ENCODE results near the gene PLPP4. TPM values are rescaled to one million over a fixed set of nuclear protein-coding genes. Genes with fewer than 3 reads are reported as not detected.

PLPP4 gene
- total and polyA plus RNA-seq, 10 donors = not detected

DNA sequence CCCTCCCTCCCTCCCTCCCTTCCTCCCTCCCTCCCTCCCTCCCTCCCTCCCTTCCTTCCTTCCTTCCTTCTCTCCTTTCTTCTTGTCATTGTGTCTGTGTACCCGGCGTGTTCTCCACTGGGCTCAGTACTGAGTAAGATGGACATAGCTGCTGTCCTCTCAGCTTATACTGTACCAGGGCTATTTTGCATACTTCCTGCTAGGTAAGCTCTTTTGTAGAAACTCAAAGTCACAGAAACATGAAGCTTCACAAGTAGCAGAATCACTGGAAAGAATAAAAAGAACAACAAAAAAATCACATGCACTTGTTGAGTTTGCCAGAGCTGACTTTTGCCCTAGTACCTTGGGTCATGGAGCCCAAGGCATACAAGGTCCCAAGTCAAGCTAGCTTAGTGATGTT is 125.7 kb downstream of the PLPP4 start:
- TF ChIP-seq POLR2A (IDR thresholded peaks at IDR 0.05) (no peak), POLR2AphosphoS5 (IDR thresholded peaks at IDR 0.05) (no peak)
- TF ChIP-seq, protein P1, sequence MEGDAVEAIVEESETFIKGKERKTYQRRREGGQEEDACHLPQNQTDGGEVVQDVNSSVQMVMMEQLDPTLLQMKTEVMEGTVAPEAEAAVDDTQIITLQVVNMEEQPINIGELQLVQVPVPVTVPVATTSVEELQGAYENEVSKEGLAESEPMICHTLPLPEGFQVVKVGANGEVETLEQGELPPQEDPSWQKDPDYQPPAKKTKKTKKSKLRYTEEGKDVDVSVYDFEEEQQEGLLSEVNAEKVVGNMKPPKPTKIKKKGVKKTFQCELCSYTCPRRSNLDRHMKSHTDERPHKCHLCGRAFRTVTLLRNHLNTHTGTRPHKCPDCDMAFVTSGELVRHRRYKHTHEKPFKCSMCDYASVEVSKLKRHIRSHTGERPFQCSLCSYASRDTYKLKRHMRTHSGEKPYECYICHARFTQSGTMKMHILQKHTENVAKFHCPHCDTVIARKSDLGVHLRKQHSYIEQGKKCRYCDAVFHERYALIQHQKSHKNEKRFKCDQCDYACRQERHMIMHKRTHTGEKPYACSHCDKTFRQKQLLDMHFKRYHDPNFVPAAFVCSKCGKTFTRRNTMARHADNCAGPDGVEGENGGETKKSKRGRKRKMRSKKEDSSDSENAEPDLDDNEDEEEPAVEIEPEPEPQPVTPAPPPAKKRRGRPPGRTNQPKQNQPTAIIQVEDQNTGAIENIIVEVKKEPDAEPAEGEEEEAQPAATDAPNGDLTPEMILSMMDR (IDR thresholded peaks at IDR 0.05 in 8 of 11, conservative IDR thresholded peaks at IDR 0.05 in 3 of 11) = no peak
- no peak for DNase-seq
- Histone ChIP-seq H3K27me3 (replicated peaks in 1 of 7) (no peaks in the 10 kb centered on the region), H3K4me1 (no peaks in the 10 kb centered on the region), H3K4me3 (no peak overlapping the region), H3K9me3 (no peaks in the 10 kb centered on the region), H3K36me3 (no peaks in the 10 kb centered on the region), H3K27ac (no peak overlapping the region)
- intact Hi-C loops (cut with DNase I; ENCODE audit: low total_unique reads) = no loop called here
- 11 to 68% (median 34%) methylated on average over 2 of the region's 2 CpGs for WGBS, 5 donors

DNA sequence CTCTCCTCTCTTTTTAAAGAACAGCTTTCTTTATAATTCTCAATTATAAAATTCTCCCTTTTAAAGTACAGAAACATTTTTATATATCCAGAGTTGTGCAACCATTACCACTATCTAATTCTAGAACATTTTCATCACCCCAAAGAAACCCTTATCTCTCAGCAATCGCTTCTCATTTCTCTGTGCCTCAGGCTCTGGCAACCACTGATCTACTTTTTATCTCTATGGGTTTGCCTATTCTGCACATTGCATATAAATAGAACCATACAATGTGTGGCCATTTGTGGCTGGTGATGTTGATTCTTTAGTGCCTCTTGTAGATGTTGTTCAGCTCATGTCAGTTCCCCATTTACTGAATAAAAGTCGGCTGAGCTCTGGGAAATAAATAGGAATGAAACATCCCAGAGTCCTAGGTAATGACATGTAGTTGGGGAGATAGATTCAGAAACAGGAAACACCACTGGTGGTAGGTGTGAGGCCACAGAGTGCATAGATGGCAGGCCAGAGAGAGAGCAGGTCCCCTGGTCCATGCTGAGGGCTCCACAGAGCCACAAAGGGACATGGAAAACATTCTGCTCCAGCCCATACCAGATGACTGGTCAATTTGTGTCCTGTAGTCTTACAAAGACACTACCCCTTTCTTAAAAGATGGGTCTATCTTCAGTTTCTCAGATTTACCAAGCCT is 126.5 kb downstream of the PLPP4 start:
- intact Hi-C loops (cut with DNase I; ENCODE audit: low total_unique reads) = no loop called here
- no peak for DNase-seq
- Histone ChIP-seq H3K4me3 (no peak overlapping the region), H3K4me1 (no peaks in the 10 kb centered on the region), H3K9me3 (no peaks in the 10 kb centered on the region), H3K36me3 (no peaks in the 10 kb centered on the region), H3K27ac (no peak overlapping the region), H3K27me3 (replicated peaks in 1 of 7) (no peaks in the 10 kb centered on the region)
- 78 to 88% (median 80%) methylated on average over 2 of the region's 2 CpGs for WGBS, 5 donors
- TF ChIP-seq POLR2AphosphoS5 (IDR thresholded peaks at IDR 0.05) (no peak), POLR2A (IDR thresholded peaks at IDR 0.05) (no peak)
- TF ChIP-seq, protein P1 (IDR thresholded peaks at IDR 0.05 in 8 of 11, conservative IDR thresholded peaks at IDR 0.05 in 3 of 11) = no peak

DNA sequence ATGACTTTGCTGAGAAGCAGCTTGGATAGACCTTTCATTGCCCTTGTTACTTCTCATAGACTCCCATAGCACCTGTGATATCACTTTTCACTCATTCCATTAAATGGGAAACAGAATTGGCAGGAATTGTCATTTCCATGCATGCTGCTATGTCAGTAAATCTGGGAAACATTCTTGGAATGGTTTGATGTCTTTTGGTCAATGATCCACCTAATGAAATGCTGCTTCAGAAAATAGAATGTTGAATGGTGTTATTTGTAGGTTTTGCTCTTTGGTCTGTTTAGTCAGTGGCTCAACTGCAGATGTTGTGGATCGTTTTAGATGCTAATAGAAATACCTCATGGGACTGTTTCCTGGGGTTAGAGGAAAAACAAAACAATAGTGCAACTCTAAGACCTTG is 127.8 kb downstream of the PLPP4 start:
- no peak for DNase-seq
- intact Hi-C loops (cut with DNase I; ENCODE audit: low total_unique reads) = no loop called here

DNA sequence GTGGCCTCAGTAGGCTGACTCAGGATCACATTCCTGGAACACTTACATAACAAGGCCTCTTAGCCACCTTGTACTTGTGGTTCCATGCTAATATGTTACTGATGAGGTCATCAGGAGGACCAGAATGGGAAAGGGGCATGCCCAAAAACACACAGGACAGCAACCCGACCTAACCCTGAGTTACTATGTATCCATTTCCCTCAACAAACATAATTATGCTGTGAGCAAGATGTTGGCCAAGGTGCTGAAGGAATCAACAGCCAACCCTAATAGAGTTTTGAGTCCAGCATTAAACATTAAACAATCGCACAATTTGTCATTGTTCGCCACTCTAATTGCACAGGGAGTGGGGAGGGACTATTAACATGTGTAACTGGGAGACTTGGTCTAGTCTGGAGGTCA is 129.4 kb downstream of the PLPP4 start:
- TF ChIP-seq, protein P1 (IDR thresholded peaks at IDR 0.05 in 8 of 11, conservative IDR thresholded peaks at IDR 0.05 in 3 of 11) = no peak
- TF ChIP-seq POLR2A (IDR thresholded peaks at IDR 0.05) (no peak), POLR2AphosphoS5 (IDR thresholded peaks at IDR 0.05) (no peak)
- 76 to 88% (median 86%) methylated on average over 3 of the region's 3 CpGs for WGBS, 5 donors
- no peak overlapping the region for H3K4me3 ChIP-seq
- H3K4me1 ChIP-seq = no peaks in the 10 kb centered on the region
- H3K27me3 ChIP-seq (replicated peaks in 1 of 7) = no peaks in the 10 kb centered on the region
- no peaks in the 10 kb centered on the region for H3K36me3 ChIP-seq
- intact Hi-C loops (cut with DNase I; ENCODE audit: low total_unique reads) = no loop called here
- no peak for DNase-seq
- H3K9me3 ChIP-seq = no peaks in the 10 kb centered on the region
- H3K27ac ChIP-seq = no peak overlapping the region

More for the DNA sequence above, 127.8 kb downstream of the PLPP4 start:
- Histone ChIP-seq H3K27ac (no peak overlapping the region), H3K36me3 (no peaks in the 10 kb centered on the region), H3K9me3 (no peaks in the 10 kb centered on the region), H3K4me3 (no peak overlapping the region), H3K27me3 (replicated peaks in 1 of 7) (no peaks in the 10 kb centered on the region), H3K4me1 (no peaks in the 10 kb centered on the region)
- 32 to 67% (median 58%) methylated on average over 1 of the region's 1 CpG for WGBS, 5 donors
- TF ChIP-seq, protein P1 (IDR thresholded peaks at IDR 0.05 in 8 of 11, conservative IDR thresholded peaks at IDR 0.05 in 3 of 11) = no peak
- TF ChIP-seq POLR2AphosphoS5 (IDR thresholded peaks at IDR 0.05) (no peak), POLR2A (IDR thresholded peaks at IDR 0.05) (no peak)
